IMR-90 (cell line): ENCODE results near the gene SPOCK3. TPM values are rescaled to one million over a fixed set of nuclear protein-coding genes. Genes with fewer than 3 reads are reported as not detected.

Experiments
- ATAC-seq: fragments of 200-7000 bp; cut with Tn5 transposase; 2 replicates; pipeline ENCODE4 v1.9.1; 2020; ENCODE audit warnings: low read depth, mild to moderate bottlenecking, moderate library complexity
- BruUV-seq: library from RNA; stranded (reverse); fragments of 400-500 nt; replicated peaks from 2 replicates; lab custom pipeline; 2021; lab: Mats Ljungman, UMichigan
- CTCF ChIA-PET: fragments of 300-600 bp; formaldehyde crosslinking; extraction: SDS; loops from one replicate; lab custom pipeline; 2021; ENCODE audit warnings: antibody characterized with exemption; lab: Yijun Ruan, JAX
- POLR2A ChIA-PET: fragments of 300-600 bp; sonication (Branson Sonifier 250); formaldehyde crosslinking; loops from one replicate; lab custom pipeline; 2022; ENCODE audit warnings: antibody characterized with exemption; ENCODE audit not compliant: unreplicated experiment; lab: Charles Lee
- DNase-seq: peaks from one replicate; pipeline ENCODE4 v3.0.0; 2013
- H2AFZ ChIP-seq: replicated peaks from 2 replicates; pipeline ENCODE3; 2013; ENCODE audit warnings: low read length, mild to moderate bottlenecking; ENCODE audit not compliant: poor library complexity
- H2AK5ac ChIP-seq: 2 replicates; pipeline ENCODE4 v1.6.1; 2013; ENCODE audit warnings: low read depth, low read length, inconsistent platforms
- H2AK9ac ChIP-seq: replicated peaks from 2 replicates; pipeline ENCODE3; 2013; ENCODE audit warnings: mild to moderate bottlenecking, low read depth, low read length, moderate library complexity; ENCODE audit not compliant: poor library complexity
- H2BK120ac ChIP-seq: 2 replicates; pipeline ENCODE4 v1.6.1; 2013; ENCODE audit warnings: low read depth, low read length, inconsistent platforms
- H2BK15ac ChIP-seq: 3 replicates; pipeline ENCODE4 v1.6.1; 2013; ENCODE audit warnings: low read depth, low read length, inconsistent platforms
- H2BK20ac ChIP-seq: 2 replicates; pipeline ENCODE4 v1.6.1; 2013; ENCODE audit warnings: low read depth, mild to moderate bottlenecking, inconsistent platforms, low read length, moderate library complexity
- H2BK5ac ChIP-seq: 2 replicates; pipeline ENCODE4 v1.6.1; 2013; ENCODE audit warnings: mild to moderate bottlenecking, low read depth, low read length, inconsistent platforms; ENCODE audit not compliant: poor library complexity, severe bottlenecking
- H3K14ac ChIP-seq: replicated peaks from 2 replicates; pipeline ENCODE4 v1.6.1; 2013; ENCODE audit warnings: low read depth, low read length, inconsistent platforms
- H3K18ac ChIP-seq: 2 replicates; pipeline ENCODE4 v1.6.1; 2013; ENCODE audit warnings: low read depth, low read length, control low read depth
- H3K23ac ChIP-seq: 2 replicates; pipeline ENCODE4 v1.6.1; 2013; ENCODE audit warnings: low read depth, low read length, inconsistent platforms
- H3K27ac ChIP-seq: 2 replicates; pipeline ENCODE4 v1.5.1; 2013; ENCODE audit warnings: mild to moderate bottlenecking, control low read depth, low read length; ENCODE audit not compliant: insufficient read depth
- H3K27me3 ChIP-seq: 2 replicates; pipeline ENCODE4 v1.6.1; 2013; ENCODE audit warnings: low read length; ENCODE audit not compliant: control insufficient read depth, insufficient read depth
- H3K36me3 ChIP-seq: 2 replicates; pipeline ENCODE4 v1.6.1; 2013; ENCODE audit warnings: low read length, mixed read lengths; ENCODE audit not compliant: control insufficient read depth, insufficient read depth
- H3K4ac ChIP-seq: 2 replicates; pipeline ENCODE4 v1.6.1; 2013; ENCODE audit warnings: low read depth, low read length, inconsistent platforms
- H3K4me1 ChIP-seq: 2 replicates; pipeline ENCODE4 v1.6.1; 2013; ENCODE audit warnings: low read length, mixed read lengths; ENCODE audit not compliant: control insufficient read depth, insufficient read depth
- H3K4me2 ChIP-seq: 2 replicates; pipeline ENCODE4 v1.6.1; 2013; ENCODE audit warnings: low read depth, mild to moderate bottlenecking, control low read depth, low read length, moderate library complexity
- H3K4me3 ChIP-seq: 2 replicates; pipeline ENCODE4 v1.5.1; 2013; ENCODE audit warnings: low read depth, mild to moderate bottlenecking, control low read depth, low read length, moderate library complexity; ENCODE audit not compliant: insufficient read depth
- H3K56ac ChIP-seq: 2 replicates; pipeline ENCODE4 v1.6.1; 2013; ENCODE audit warnings: low read length, inconsistent platforms; ENCODE audit not compliant: insufficient read depth; ENCODE audit errors: extremely low read depth
- H3K79me1 ChIP-seq, 2 experiments: 2 replicates each; pipeline ENCODE4 v1.6.1; 2013; ENCODE audit warnings: low read length in 2 of 2, inconsistent platforms in 1 of 2, low read depth in 1 of 2
- H3K9ac ChIP-seq: 2 replicates; pipeline ENCODE4 v1.6.1; 2013; ENCODE audit warnings: low read depth, low read length, control low read depth
- H3K9me1 ChIP-seq: 2 replicates; pipeline ENCODE4 v1.6.1; 2013; ENCODE audit warnings: low read length, inconsistent platforms; ENCODE audit not compliant: insufficient read depth
- H3K9me3 ChIP-seq: 2 replicates; pipeline ENCODE4 v1.6.1; 2013; ENCODE audit warnings: low read length; ENCODE audit not compliant: control insufficient read depth, insufficient read depth
- H4K20me1 ChIP-seq: 2 replicates; pipeline ENCODE4 v1.6.1; 2013; ENCODE audit warnings: low read length, inconsistent platforms; ENCODE audit not compliant: insufficient read depth
- H4K5ac ChIP-seq: 2 replicates; pipeline ENCODE4 v1.6.1; 2013; ENCODE audit warnings: mild to moderate bottlenecking, low read depth, low read length, control low read depth
- H4K8ac ChIP-seq, 2 experiments: 2 replicates each; pipeline ENCODE4 v1.6.1; 2013; ENCODE audit warnings: low read depth in 2 of 2, low read length in 2 of 2, control low read depth in 1 of 2, inconsistent platforms in 1 of 2
- H4K91ac ChIP-seq: 2 replicates; pipeline ENCODE4 v1.6.1; 2013; ENCODE audit warnings: low read depth, low read length, inconsistent platforms; ENCODE audit not compliant: insufficient read depth
- MAZ ChIP-seq: IDR thresholded peaks from 2 replicates; pipeline ENCODE4 v1.6.1; 2012; ENCODE audit warnings: low read depth, mild to moderate bottlenecking, low read length, improper control_type of control experiment, moderate library complexity, borderline replicate concordance
- NFE2L2 ChIP-seq: fragments of 150-350 bp; IDR thresholded peaks from 2 replicates; pipeline ENCODE4 v1.6.1; 2016; ENCODE audit warnings: low read depth, mild to moderate bottlenecking, low read length
- SMC3 ChIP-seq: fragments of 150-350 bp; IDR thresholded peaks from 2 replicates; pipeline ENCODE4 v1.6.1; 2016; ENCODE audit warnings: low read depth, mild to moderate bottlenecking, antibody characterized with exemption, low read length, moderate library complexity
- WGBS, 2 experiments: methylation state at CpG; one replicate each; pipeline versions ENCODE4 v1.1.5 to v1.1.7; 2013; ENCODE audit warnings: missing lambda C conversion rate in 2 of 2; ENCODE audit not compliant: insufficient read length in 1 of 2; ENCODE audit errors: extremely low coverage in 2 of 2; 5-methylcytosine and 5-hydroxymethylcytosine counted together
- dilution Hi-C: fragments of 300-500 bp; cut with HindIII; formaldehyde crosslinking; loops from one replicate; pipeline ENCODE4 v1.14.3; 2018; ENCODE audit warnings: low sequenced_read_pairs; ENCODE audit not compliant: unreplicated experiment
- in situ Hi-C: fragments of 300-500 bp; cut with MboI; formaldehyde crosslinking; loops from 3 replicates; pipeline ENCODE4 v1.14.3; 2019; ENCODE audit warnings: low sequenced_read_pairs, inconsistent platforms, mixed read lengths
- intact Hi-C: fragments of 100-400 bp; cut with micrococcal nuclease; formaldehyde crosslinking; loops from 2 replicates; pipeline ENCODE4 v1.10.0; 2022
- polyA plus RNA-seq, 3 experiments: library from polyadenylated mRNA; depleted of rRNA; stranded (reverse); fragments of >200 nt; gene quantifications; 2 replicates each; pipeline ENCODE4 v1.2.3, GENCODE V29; 2012; ENCODE audit warnings: low replicate concordance in 1 of 3
- total RNA-seq: library from RNA; depleted of rRNA; stranded (reverse); fragments of >200 nt; gene quantifications from 2 replicates; pipeline ENCODE4 v1.2.3, GENCODE V29; 2012

Gene SPOCK3
- total and polyA plus RNA-seq, 2 of the 4 experiments (the other 2 are of a cell fraction), result not detected

DNA sequence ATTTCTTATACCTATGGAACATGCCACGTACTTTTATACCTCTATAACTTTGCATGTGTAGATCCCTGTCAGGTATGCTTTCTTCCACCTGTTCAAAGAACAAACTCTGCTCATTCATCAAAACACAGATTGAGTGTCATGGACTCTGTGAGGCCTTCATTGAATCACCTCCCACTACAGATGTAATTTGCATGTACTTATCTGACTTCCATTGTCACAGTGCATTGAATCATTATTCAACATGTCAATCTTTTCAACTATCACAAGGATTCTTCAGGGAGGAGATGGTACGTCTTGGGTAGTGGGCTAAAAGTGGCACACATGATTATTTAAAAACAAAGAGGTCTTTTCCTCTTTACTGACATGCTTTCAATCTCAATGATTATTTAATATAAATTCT is 24.1 kb downstream of the SPOCK3 start:
- Histone ChIP-seq H4K5ac (no peak overlapping the region), H2BK20ac (no peak overlapping the region), H4K20me1 (no peaks in the 10 kb centered on the region), H3K9me1 (no peaks in the 10 kb centered on the region), H2BK15ac (no peak overlapping the region), H3K27ac (no peak overlapping the region), H3K4me3 (no peak overlapping the region), H2BK5ac (no peak overlapping the region), H3K9me3 (no peaks in the 10 kb centered on the region), H3K23ac (no peak overlapping the region), H3K27me3 (no peaks in the 10 kb centered on the region), H3K36me3 (no peaks in the 10 kb centered on the region), H2AFZ (no peak overlapping the region), H3K4ac (no peak overlapping the region), H3K9ac (no peak overlapping the region), H2AK5ac (no peak overlapping the region), H3K79me1 (no peaks in the 10 kb centered on the region), H3K4me1 (no peaks in the 10 kb centered on the region), H4K8ac (no peak overlapping the region), H2BK120ac (no peak overlapping the region), H3K4me2 (no peak overlapping the region), H3K18ac (no peak overlapping the region), H2AK9ac (no peak overlapping the region), H3K56ac (no peak overlapping the region), H3K14ac (no peak overlapping the region), H4K91ac (no peak overlapping the region)
- dilution Hi-C loops (no loop called here), in situ Hi-C loops (no loop called here), intact Hi-C loops (no loop called here)
- ChIA-PET CTCF (no interaction called here), POLR2A (no interaction called here)
- no CpG with 5 or more reads among the region's 2 CpGs for WGBS, 2 experiments
- DNase-seq, result no peak
- no TSS peak for BruUV-seq
- TF ChIP-seq SMC3, result no peak
- TF ChIP-seq NFE2L2, result no peak
- no peak for TF ChIP-seq MAZ
- no peak for ATAC-seq
